Stimulated activated CD4-positive, alpha-beta T cell treated with anti-CD3 and anti-CD28 coated beads, TNF-alpha, amount 100 ng/mL, for 4 hours (primary cell): ENCODE results near the gene STARD7.

Source experiments
- DNase-seq, 3 experiments: peaks; one replicate each; pipeline ENCODE4 v3.0.0-alpha.2; 2020; ENCODE audit warnings: low read depth in 3 of 3

Gene STARD7

GRCh38 chr2:96137321-96138178 lies 71.1 kb downstream of the STARD7 start:
- DNase-seq: no peak

- no peak for DNase-seq
Observed at GRCh38 chr2:96136129-96136720, 72.4 kb downstream of the STARD7 start.

GRCh38 chr2:96135621-96136020 lies 73.0 kb downstream of the STARD7 start:
- no peak for DNase-seq

- DNase-seq: no peak
Observed at GRCh38 chr2:96135171-96135570, 73.5 kb downstream of the STARD7 start.
